CD4-positive, alpha-beta T cell treated with Interferon gamma for 1 hour (primary cell): ENCODE results near the gene VSNL1.

ENCODE experiments used
- DNase-seq: peaks from one replicate; pipeline ENCODE4 v3.0.0-alpha.2; 2020

The VSNL1 gene

DNA sequence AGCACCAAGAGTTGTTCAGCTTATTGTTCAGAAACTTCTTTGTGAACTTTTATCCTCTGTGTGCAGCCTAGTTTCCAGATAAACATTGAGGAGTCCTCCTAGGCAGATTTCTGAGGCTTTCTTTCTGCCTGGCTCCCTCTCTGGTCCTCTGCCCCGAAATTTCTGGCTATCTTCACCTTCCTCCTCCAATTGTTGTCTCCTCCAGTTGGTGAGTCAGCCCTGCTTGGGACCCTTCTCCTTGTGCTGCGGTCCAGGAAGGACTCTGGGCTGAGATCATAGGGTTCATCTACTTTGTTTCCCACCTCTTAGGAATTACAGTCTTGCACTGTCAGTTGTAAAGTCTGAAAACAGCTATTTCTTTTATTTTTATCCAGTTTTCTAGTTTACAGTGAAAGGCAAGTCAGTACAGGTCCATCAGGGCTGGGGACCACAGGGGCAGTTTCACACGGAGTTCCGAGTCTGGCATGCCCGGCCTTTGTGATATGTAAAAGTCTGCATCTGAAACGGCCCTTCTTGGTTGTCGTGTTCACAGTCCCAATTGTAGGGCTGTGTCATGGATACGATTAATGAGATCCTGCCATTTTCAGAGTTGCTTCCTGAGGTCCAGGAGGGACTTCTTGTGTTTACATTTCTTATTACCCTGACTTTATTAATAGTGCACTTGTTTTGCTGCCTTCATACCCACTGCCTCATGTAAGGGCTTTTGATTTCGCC lies 112.3 kb downstream of the VSNL1 start:
- no peak for DNase-seq

GRCh38 chr2:17657759-17658158 lies 117.3 kb downstream of the VSNL1 start:
- no peak for DNase-seq

- no peak for DNase-seq
Observed at GRCh38 chr2:17658251-17658843, 117.9 kb downstream of the VSNL1 start.

DNA sequence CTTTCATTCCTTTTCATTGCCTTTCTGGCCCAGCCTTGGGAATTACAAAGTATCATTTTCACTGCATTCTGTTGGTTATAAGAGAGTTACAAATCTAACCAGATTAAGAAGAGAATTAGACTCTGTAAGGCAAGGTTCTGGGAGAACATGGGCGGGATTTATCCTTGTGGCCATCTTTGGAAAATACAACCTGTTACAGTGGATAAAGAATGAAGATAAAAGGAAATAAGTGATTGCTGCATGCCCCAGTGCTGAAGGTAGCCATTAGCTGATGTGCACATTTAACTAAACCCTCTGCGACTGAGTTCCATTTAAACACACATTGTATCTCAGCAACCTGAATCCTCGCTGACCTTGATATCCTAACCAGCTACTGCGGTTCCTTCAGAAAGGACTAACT lies 119.7 kb downstream of the VSNL1 start:
- DNase-seq = no peak

DNA sequence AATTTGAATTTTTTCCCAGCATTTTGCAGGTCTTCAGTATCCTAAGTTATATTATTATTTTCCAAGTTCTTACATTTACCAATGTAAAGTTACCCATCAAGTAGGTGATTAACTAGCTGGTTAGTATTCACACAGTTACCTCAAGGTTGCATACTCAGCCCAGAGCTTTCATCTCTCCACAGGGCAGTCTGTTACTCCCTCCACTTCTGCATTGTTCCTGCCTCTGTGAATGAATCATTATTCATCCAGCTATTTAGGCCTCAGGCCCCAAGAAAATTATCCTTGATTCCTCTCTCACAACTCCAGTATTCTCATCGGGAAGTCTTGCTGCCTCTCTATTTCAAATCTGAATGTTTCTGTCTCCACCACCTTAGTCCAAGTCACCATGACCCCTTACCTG lies 121.0 kb downstream of the VSNL1 start:
- DNase-seq = no peak

GRCh38 chr2:17662723-17663122 lies 122.2 kb downstream of the VSNL1 start:
- no peak for DNase-seq

GRCh38 chr2:17664534-17664933 lies 124.0 kb downstream of the VSNL1 start:
- no peak for DNase-seq

GRCh38 chr2:17667898-17668297 lies 127.4 kb downstream of the VSNL1 start:
- no peak for DNase-seq

- DNase-seq = no peak
Observed at GRCh38 chr2:17672583-17673317, 132.3 kb downstream of the VSNL1 start.

- no peak for DNase-seq
Observed at GRCh38 chr2:17674817-17675216, 134.3 kb downstream of the VSNL1 start.

- DNase-seq = no peak
Observed at GRCh38 chr2:17680119-17680518, 139.6 kb downstream of the VSNL1 start.

DNA sequence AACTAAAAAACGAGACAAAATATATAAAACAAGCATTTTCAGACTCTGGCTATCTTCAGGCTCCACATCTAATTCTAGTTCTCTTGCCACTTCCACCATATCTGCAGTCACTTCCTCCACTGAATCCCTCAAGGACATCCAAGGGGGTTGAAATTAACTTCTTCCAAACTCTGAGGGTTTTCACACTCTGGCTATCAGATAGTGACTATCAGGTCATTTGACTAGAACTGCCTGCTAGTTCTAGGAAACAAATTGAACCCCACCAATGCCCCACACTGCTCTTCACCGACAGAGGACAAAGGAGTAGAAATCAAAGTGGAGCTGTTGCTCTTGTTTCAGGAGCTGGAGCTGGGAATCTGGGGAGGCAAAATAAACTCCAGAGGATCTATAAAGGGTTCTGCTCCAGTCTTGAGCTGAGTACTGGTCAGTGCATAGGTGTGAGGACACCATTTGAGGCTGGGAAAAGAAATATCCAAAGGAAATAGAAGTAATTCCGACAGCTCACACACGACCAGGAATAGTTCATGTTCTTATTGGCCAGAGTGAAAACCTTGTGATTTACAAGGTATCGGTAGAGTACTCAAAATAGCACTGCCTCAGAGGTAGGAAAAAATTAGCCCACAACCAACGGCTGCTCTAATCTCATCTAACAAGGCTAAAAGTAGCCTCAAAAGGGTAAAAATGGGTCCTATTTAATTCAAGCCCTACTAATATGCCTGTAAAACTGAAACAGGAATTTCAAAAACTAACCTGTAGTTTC lies 141.8 kb downstream of the VSNL1 start:
- DNase-seq = no peak

DNA sequence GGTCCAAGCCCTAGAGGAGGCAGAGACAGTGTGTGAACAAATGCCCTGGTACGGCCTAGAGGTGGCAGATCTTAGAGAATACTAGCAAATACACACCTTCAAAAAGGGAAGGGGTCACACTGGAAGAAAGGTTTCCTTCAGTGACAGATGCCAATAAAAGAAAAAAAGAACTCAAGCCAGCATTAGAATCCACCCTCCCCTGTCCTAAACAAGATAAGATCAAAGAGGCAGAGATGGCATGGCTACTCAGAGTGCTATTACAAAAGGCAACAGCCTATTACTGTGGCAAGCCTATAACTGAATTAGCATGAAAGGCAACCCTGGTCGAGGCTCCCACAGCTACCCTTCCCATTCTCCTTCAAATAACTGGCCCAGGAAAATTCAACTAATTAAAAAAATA lies 143.5 kb downstream of the VSNL1 start:
- DNase-seq = no peak

DNA sequence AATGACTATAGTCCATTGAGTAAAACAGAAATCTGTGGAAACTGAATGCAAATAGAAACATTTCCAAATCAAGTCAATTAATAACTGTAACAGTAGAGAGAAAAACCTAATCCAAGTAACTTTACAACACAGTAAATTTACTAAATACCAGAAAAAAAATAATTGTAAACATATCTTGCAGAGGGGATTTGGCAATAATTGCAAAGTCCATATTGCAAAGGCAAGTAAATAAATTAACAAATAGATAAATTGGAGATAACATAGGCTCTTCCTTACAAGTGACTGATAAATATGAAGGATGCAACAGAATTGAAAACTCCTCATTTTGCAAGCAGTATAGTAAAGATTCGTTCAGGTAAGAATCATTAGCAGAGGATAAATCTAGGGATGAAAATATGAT lies 148.1 kb downstream of the VSNL1 start:
- no peak for DNase-seq

GRCh38 chr2:17689010-17689409 lies 148.5 kb downstream of the VSNL1 start:
- DNase-seq = no peak

- DNase-seq = no peak
Observed at GRCh38 chr2:17690776-17691175, 150.3 kb downstream of the VSNL1 start.
